Measurements from ENCODE around the gene VPS37D.
A peak's percentile ranks its signal among the peaks of the same experiment; 100 is the strongest.
"Not testable (repeated sequence)": the region's sequence is repeated elsewhere in the genome, so short reads cannot be mapped to it uniquely, and the experiment has no call there.

Gene VPS37D

GRCh38 chr7:73718905-73719805 is 51.5 kb downstream of the VPS37D start, which contains the start of gene STX1A:
Gene STX1A (minus strand): TSS chr7:73719669. CDS start chr7:73719631, 38 bp downstream.
- no peaks in the 10 kb centered on the region for H3K27me3 ChIP-seq (ENCODE audit: control insufficient read depth, insufficient read depth, low read length)
- H3K36me3 ChIP-seq (ENCODE audit: control insufficient read depth, insufficient read depth, low read length), result no peaks in the 10 kb centered on the region
- no peak within 1 kb of the TSS for H3K27ac ChIP-seq
- H3K4me1 ChIP-seq, result peaks cover 19% of the 10 kb centered on the region
- H2AFZ ChIP-seq, result peak within 1 kb of the TSS; percentile 77
- H3K79me2 ChIP-seq, result no peaks in the 10 kb centered on the region
- TF ChIP-seq CTCF (IDR thresholded peaks at IDR 0.05), result no peak
- H3K4me2 ChIP-seq (ENCODE audit: low read length), result peak within 1 kb of the TSS; percentile 87
- H3K9ac ChIP-seq, result no peak within 1 kb of the TSS
- peak within 1 kb of the TSS; percentile 71 for H3K4me3 ChIP-seq (ENCODE audit: low read depth, low read length)
- no peaks in the 10 kb centered on the region for H3K9me3 ChIP-seq (ENCODE audit: control insufficient read depth, low read length)

DNA sequence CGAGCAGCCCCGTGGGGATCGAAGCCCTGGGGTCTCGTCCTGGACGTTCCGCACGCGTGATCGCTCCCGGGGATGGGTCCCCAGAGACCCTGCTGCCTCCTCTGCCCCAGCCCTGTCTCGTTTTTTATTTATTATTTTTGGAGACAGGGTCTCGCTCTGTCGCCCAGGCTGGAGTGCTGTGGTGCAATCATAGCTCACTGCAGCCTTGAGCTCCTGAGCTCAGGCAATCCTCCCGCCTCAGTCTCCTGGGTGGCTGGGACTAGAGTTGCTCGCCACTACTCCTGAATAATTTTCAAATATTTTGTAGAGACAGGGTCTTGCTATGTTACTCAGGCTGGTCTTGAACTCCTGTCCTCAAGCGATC is 52.2 kb downstream of the VPS37D start:
- Histone ChIP-seq H2AFZ (peak overlapping the region; percentile 66), H3K79me2 (no peaks in the 10 kb centered on the region), H3K9ac (no peak overlapping the region), H3K4me2 (ENCODE audit: low read length) (peak overlapping the region; percentile 77), H3K4me3 (ENCODE audit: low read depth, low read length) (peak overlapping the region; percentile 47), H3K27ac (no peak overlapping the region), H3K27me3 (ENCODE audit: control insufficient read depth, insufficient read depth, low read length) (no peaks in the 10 kb centered on the region), H3K4me1 (peaks cover 19% of the 10 kb centered on the region), H3K36me3 (ENCODE audit: control insufficient read depth, insufficient read depth, low read length) (no peaks in the 10 kb centered on the region), H3K9me3 (ENCODE audit: control insufficient read depth, low read length) (no peaks in the 10 kb centered on the region)
- no peak for TF ChIP-seq CTCF (IDR thresholded peaks at IDR 0.05)

DNA sequence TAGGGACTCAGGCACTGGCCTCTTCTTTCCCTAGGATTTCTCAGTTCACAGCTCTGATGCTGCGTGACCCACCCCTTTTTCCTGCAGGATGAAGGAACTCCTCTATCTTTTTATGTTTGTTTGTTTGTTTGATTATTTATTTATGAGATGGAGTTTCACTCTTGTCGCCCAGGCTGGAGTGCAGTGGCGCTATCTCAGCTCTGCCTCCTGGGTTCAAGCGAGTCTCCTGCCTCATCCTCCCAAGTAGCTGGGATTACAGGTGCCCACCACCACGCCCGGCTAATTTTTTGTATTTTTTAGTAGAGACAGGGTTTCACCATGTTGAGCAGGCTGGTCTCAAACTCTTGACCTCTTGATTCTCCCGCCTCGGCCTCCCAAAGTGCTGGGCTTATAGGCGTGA is 52.8 kb downstream of the VPS37D start:
- not testable (repeated sequence) for H3K27ac ChIP-seq; H3K27me3 ChIP-seq (ENCODE audit: control insufficient read depth, insufficient read depth, low read length)
- peaks cover 17% of the 10 kb centered on the region for H3K4me1 ChIP-seq

GRCh38 chr7:73721377-73721817 is 53.8 kb downstream of the VPS37D start:
- Histone ChIP-seq H3K36me3 (ENCODE audit: control insufficient read depth, insufficient read depth, low read length) (no peaks in the 10 kb centered on the region), H3K4me3 (ENCODE audit: low read depth, low read length) (no peak overlapping the region), H3K4me2 (ENCODE audit: low read length) (no peak overlapping the region), H3K4me1 (peaks cover 7% of the 10 kb centered on the region), H3K27me3 (ENCODE audit: control insufficient read depth, insufficient read depth, low read length) (no peaks in the 10 kb centered on the region), H3K9ac (no peak overlapping the region), H3K9me3 (ENCODE audit: control insufficient read depth, low read length) (no peaks in the 10 kb centered on the region), H3K79me2 (no peaks in the 10 kb centered on the region), H2AFZ (no peak overlapping the region), H3K27ac (no peak overlapping the region)
- no peak for TF ChIP-seq CTCF (IDR thresholded peaks at IDR 0.05)

More for the DNA sequence above, 52.8 kb downstream of the VPS37D start:
- H3K79me2 ChIP-seq; H2AFZ ChIP-seq; H3K9me3 ChIP-seq (ENCODE audit: control insufficient read depth, low read length); H3K9ac ChIP-seq; H3K36me3 ChIP-seq (ENCODE audit: control insufficient read depth, insufficient read depth, low read length); H3K4me3 ChIP-seq (ENCODE audit: low read depth, low read length); H3K4me2 ChIP-seq (ENCODE audit: low read length): not testable (repeated sequence)
